GM12865 (cell line): Measurements from ENCODE around the gene CAPN10.

ENCODE experiments used
- DNase-seq: peaks from one replicate; pipeline ENCODE4 v3.0.0; 2010; ENCODE audit warnings: low read depth
- H3K4me3 ChIP-seq: 2 replicates; pipeline ENCODE4 v1.5.1; 2011; ENCODE audit warnings: mild to moderate bottlenecking, low read depth, low read length, control low read depth
- TF ChIP-seq, protein P1 (sequence below): IDR thresholded peaks from 2 replicates; pipeline ENCODE4 v1.5.1; 2011; ENCODE audit warnings: low read length, control low read depth, low read depth, inconsistent platforms; ENCODE audit not compliant: insufficient read depth; ENCODE audit errors: missing control alignments

Gene CAPN10

DNA sequence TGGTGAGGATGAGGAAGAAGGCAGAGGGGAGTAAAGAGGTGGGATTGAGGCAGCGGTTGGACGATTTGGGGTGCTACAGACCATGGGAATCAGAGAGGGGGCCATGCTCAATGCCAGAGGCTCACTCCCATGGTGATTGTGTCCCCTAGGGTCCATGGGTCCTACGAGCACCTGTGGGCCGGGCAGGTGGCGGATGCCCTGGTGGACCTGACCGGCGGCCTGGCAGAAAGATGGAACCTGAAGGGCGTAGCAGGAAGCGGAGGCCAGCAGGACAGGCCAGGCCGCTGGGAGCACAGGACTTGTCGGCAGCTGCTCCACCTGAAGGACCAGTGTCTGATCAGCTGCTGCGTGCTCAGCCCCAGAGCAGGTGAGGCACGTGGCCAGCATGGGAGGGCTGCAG is 5.2 kb downstream of the CAPN10 start:
- TF ChIP-seq, protein P1, sequence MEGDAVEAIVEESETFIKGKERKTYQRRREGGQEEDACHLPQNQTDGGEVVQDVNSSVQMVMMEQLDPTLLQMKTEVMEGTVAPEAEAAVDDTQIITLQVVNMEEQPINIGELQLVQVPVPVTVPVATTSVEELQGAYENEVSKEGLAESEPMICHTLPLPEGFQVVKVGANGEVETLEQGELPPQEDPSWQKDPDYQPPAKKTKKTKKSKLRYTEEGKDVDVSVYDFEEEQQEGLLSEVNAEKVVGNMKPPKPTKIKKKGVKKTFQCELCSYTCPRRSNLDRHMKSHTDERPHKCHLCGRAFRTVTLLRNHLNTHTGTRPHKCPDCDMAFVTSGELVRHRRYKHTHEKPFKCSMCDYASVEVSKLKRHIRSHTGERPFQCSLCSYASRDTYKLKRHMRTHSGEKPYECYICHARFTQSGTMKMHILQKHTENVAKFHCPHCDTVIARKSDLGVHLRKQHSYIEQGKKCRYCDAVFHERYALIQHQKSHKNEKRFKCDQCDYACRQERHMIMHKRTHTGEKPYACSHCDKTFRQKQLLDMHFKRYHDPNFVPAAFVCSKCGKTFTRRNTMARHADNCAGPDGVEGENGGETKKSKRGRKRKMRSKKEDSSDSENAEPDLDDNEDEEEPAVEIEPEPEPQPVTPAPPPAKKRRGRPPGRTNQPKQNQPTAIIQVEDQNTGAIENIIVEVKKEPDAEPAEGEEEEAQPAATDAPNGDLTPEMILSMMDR, result no peak
- H3K4me3 ChIP-seq, result no peak overlapping the region
- no peak for DNase-seq

DNA sequence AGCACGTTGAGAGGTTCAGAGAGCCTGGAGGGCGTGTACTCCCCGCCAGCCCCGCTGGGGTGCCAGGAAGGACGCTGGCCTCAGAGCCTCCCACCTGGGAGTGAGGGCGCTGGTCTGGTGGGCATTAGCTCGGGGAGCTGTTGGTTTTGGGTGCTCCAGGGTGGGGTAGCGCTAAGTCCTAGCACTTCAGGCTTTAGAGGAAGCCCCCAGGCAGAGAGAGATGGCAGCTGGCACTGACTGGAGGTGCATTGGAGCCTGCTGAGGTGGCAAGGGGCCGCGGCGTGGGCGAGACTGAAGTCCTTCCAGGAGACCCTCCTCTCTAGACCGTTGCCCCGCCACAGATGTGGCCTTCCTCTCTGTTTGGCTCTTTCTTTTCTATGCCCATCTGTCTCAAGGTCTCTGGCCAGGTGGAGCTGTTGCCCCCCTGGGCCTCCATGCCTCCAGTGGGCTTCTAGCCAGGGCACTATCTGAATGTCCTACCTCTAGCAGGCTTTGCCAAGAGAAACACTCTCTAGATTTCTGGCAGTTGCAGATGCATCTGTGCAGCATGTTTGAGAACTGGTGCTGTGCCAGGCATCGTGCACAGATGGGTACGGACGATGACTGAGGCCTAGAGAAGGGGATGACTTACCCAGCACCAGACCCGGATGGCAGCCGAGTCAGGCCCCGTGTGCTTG is 6.6 kb downstream of the CAPN10 start:
- no peak overlapping the region for H3K4me3 ChIP-seq
- DNase-seq, result no peak
- TF ChIP-seq, protein P1, result no peak

DNA sequence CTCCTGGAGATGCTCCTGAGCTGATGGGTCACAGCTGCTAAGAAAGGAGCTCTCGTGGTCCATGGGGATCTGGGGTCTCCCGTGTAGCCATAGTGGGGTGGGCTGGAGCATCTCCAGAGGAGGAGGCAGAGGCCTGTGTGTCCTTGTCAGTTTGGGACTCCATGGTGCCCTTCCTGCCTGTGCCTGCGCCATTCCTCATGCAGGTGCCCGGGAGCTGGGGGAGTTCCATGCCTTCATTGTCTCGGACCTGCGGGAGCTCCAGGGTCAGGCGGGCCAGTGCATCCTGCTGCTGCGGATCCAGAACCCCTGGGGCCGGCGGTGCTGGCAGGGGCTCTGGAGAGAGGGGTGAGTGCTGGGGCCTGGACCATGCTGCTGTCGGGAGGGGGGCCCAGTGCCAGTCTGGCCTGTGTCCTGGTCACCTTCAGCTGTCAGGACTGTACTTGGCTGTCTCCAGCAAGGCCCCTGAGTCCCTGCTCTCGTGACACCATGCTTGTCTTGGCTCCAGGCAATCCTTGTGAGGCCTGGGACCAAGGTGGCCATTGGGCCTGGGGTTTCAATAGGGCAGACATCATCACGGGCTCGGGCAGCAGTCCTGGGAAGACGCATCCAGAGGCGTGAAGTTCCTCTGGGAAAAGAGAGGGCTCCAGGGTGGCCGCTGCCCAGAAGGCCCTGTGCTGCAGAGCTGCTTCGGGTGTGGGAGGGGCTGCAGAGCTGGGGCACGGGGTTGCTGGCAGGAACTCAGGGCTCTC is 7.3 kb downstream of the CAPN10 start:
- DNase-seq, result no peak
- TF ChIP-seq, protein P1, result no peak
- no peak overlapping the region for H3K4me3 ChIP-seq

DNA sequence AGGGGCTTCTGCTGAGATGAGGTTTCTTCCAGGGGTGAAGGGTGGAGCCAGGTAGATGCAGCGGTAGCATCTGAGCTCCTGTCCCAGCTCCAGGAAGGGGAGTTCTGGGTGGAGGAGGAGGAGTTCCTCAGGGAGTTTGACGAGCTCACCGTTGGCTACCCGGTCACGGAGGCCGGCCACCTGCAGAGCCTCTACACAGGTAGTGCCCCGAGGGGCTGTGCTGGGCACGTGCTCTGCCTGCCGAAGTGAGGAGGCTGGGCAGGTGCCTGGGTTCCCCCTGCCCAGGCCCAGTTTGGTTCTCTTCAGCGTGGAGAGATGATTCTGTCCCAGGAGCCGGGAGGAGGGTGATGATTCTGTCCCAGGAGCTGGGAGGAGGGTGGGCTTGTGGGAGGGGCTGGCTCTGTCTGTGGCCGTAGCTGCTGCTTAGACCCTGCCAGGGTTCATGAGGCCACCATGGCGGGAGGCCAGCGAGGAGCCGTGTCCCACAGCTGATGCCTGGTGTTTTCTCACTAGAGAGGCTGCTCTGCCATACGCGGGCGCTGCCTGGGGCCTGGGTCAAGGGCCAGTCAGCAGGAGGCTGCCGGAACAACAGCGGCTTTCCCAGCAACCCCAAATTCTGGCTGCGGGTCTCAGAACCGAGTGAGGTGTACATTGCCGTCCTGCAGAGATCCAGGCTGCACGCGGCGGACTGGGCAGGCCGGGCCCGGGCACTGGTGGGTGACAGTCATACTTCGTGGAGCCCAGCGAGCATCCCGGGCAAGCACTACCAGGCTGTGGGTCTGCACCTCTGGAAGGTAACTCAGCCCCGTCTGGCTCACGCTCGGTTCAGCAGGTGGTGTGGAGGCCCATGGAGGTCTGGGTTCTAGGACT is 8.2 kb downstream of the CAPN10 start:
- no peak overlapping the region for H3K4me3 ChIP-seq
- TF ChIP-seq, protein P1, result no peak
- DNase-seq, result no peak

DNA sequence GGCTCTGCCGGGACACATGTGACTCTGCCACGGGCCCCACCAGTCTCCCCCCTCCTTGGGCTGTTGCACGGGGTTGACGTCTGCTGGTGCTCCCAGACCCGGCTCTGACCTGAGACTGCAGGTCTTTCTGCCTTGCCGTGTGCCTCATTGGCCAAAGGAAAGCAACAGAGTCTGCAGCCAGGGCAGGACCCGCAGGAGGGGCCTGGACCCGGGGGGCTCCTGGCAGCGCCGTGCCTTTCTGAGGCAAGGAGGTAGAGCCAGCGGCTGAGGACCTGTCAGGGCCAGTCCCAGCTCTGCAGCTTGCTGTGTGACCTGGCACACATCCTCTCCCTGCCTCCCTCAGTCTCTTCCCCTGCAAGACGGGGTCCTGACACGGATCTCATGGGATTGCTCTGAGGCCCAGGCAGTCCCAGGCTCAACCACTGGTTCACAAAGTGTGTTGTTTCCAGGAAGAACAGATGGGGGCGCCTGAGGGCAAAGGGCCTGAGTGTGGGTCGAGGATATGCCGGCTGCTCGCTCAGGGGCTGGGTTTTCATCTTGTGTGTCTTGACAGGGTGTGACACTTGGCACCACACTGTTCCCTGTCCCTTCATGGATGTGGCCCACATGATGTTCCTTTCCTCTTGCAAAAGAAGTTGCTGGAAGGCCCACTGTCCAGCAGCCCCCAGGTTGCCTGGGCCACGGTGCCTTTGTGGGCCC is 9.0 kb downstream of the CAPN10 start:
- peak; percentile 25 for DNase-seq
- TF ChIP-seq, protein P1, result peak; percentile 31
- H3K4me3 ChIP-seq, result no peak overlapping the region

DNA sequence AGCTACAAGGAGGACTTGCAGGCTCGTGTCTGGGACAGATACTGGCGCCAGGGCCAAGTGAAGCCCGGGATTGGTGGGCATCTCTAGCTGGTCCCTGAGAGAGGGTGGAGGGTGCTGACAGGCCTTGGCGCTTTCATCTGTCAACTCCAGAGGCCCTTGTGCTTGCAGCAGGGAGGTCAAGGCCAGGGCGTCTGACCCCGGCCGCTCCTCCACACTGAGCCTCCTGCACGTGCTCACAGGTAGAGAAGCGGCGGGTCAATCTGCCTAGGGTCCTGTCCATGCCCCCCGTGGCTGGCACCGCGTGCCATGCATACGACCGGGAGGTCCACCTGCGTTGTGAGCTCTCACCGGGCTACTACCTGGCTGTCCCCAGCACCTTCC is 9.5 kb downstream of the CAPN10 start:
- TF ChIP-seq, protein P1, result no peak
- H3K4me3 ChIP-seq, result no peak overlapping the region
- no peak for DNase-seq
